ENCODE measurements around the gene FKBP6. TPM values are rescaled to one million over a fixed set of nuclear protein-coding genes. Genes with fewer than 3 reads are reported as not detected.
A peak's percentile ranks its signal among the peaks of the same experiment; 100 is the strongest.

Gene FKBP6
- total and polyA plus RNA-seq, 2 of the 13 experiments (the other 11 are each of a cell fraction or from before 2014, with no cell fraction given), result 0.07 to 0.20 TPM

DNA sequence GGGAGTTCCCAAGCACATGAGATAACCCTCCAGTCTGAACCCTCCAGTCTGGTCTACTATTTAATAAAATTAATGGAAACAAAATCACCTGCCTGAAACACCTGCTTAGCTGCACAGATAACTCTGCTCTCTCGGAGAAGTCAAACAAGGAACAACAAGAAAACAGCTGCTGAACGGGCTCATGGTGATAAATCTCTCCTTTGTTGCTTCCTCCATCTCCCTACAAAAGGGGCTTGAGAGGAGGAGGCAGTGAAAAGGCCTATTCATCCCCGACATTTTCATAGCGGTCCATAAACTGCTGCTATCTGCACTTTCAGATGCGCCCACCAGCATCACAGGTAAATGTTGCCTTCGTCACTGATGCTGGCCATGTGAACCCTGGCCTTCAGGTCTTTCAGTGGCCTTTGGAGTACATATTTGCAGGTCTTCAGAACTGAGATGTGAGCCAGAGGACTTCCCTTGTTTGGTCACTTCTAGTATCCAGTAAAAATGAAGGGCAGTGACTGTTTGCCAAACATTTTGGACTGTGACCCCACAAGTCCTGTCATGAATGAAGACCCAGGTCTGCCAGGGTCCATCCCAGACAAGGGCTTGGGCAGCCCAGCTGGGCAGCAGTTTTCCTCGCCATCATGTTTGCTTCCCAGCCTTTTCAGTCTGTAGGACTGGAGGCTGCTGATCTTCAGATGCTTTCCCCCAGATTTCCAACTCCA is 15.9 kb downstream of the FKBP6 start (continued):
- TF ChIP-seq, protein P1, sequence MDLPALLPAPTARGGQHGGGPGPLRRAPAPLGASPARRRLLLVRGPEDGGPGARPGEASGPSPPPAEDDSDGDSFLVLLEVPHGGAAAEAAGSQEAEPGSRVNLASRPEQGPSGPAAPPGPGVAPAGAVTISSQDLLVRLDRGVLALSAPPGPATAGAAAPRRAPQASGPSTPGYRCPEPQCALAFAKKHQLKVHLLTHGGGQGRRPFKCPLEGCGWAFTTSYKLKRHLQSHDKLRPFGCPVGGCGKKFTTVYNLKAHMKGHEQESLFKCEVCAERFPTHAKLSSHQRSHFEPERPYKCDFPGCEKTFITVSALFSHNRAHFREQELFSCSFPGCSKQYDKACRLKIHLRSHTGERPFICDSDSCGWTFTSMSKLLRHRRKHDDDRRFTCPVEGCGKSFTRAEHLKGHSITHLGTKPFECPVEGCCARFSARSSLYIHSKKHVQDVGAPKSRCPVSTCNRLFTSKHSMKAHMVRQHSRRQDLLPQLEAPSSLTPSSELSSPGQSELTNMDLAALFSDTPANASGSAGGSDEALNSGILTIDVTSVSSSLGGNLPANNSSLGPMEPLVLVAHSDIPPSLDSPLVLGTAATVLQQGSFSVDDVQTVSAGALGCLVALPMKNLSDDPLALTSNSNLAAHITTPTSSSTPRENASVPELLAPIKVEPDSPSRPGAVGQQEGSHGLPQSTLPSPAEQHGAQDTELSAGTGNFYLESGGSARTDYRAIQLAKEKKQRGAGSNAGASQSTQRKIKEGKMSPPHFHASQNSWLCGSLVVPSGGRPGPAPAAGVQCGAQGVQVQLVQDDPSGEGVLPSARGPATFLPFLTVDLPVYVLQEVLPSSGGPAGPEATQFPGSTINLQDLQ (CRISPR knock-in tag; IDR thresholded peaks at IDR 0.05), result no peak
- TF ChIP-seq PHF21A (CRISPR knock-in tag; IDR thresholded peaks at IDR 0.05) (peak; percentile 45; the same call in 1 of the 2 replicates), HIVEP1 (CRISPR knock-in tag; IDR thresholded peaks at IDR 0.05) (peak; percentile 35; the same call in 1 of the 2 replicates), ZFAT (CRISPR knock-in tag; conservative IDR thresholded peaks at IDR 0.05) (no peak), ZNF234 (CRISPR knock-in tag; conservative IDR thresholded peaks at IDR 0.05) (no peak), TAF15 (IDR thresholded peaks at IDR 0.05; ENCODE audit: low read depth, low read length, poor library complexity, severe bottlenecking) (no peak), SOX13 (IDR thresholded peaks at IDR 0.05) (no peak), SOX13 (CRISPR knock-in tag; conservative IDR thresholded peaks at IDR 0.05 in 1 of 2, IDR thresholded peaks at IDR 0.05 in 1 of 2) (peak in 1 of 2 experiments; percentile 50; a peak in 1 of 4 replicates), MXI1 (IDR thresholded peaks at IDR 0.05; ENCODE audit: borderline replicate concordance, low read depth, low read length) (no peak), POLR2G (IDR thresholded peaks at IDR 0.05; ENCODE audit: low read depth, low read length) (peak; percentile 64), SALL1 (CRISPR knock-in tag; IDR thresholded peaks at IDR 0.05) (peak; percentile 65), HNF4G (IDR thresholded peaks at IDR 0.05; ENCODE audit: borderline replicate concordance, low read depth, low read length) (peak; percentile 73), HNF4G (CRISPR knock-in tag; IDR thresholded peaks at IDR 0.05; ENCODE audit: borderline replicate concordance, low read depth) (no peak), ZNF230 (CRISPR knock-in tag; IDR thresholded peaks at IDR 0.05) (no peak)
- TF ChIP-seq, protein P2, sequence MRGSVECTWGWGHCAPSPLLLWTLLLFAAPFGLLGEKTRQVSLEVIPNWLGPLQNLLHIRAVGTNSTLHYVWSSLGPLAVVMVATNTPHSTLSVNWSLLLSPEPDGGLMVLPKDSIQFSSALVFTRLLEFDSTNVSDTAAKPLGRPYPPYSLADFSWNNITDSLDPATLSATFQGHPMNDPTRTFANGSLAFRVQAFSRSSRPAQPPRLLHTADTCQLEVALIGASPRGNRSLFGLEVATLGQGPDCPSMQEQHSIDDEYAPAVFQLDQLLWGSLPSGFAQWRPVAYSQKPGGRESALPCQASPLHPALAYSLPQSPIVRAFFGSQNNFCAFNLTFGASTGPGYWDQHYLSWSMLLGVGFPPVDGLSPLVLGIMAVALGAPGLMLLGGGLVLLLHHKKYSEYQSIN (CRISPR knock-in tag; IDR thresholded peaks at IDR 0.05; ENCODE audit: borderline replicate concordance), result no peak
- TF ChIP-seq, protein P3, sequence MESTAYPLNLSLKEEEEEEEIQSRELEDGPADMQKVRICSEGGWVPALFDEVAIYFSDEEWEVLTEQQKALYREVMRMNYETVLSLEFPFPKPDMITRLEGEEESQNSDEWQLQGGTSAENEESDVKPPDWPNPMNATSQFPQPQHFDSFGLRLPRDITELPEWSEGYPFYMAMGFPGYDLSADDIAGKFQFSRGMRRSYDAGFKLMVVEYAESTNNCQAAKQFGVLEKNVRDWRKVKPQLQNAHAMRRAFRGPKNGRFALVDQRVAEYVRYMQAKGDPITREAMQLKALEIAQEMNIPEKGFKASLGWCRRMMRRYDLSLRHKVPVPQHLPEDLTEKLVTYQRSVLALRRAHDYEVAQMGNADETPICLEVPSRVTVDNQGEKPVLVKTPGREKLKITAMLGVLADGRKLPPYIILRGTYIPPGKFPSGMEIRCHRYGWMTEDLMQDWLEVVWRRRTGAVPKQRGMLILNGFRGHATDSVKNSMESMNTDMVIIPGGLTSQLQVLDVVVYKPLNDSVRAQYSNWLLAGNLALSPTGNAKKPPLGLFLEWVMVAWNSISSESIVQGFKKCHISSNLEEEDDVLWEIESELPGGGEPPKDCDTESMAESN (CRISPR knock-in tag; conservative IDR thresholded peaks at IDR 0.05), result no peak
- TF ChIP-seq, protein P4, sequence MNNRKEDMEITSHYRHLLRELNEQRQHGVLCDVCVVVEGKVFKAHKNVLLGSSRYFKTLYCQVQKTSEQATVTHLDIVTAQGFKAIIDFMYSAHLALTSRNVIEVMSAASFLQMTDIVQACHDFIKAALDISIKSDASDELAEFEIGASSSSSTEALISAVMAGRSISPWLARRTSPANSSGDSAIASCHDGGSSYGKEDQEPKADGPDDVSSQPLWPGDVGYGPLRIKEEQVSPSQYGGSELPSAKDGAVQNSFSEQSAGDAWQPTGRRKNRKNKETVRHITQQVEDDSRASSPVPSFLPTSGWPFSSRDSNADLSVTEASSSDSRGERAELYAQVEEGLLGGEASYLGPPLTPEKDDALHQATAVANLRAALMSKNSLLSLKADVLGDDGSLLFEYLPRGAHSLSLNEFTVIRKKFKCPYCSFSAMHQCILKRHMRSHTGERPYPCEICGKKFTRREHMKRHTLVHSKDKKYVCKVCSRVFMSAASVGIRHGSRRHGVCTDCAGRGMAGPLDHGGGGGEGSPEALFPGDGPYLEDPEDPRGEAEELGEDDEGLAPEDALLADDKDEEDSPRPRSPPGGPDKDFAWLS (CRISPR knock-in tag; IDR thresholded peaks at IDR 0.05; ENCODE audit: borderline replicate concordance), result no peak
- TF ChIP-seq, protein P5, sequence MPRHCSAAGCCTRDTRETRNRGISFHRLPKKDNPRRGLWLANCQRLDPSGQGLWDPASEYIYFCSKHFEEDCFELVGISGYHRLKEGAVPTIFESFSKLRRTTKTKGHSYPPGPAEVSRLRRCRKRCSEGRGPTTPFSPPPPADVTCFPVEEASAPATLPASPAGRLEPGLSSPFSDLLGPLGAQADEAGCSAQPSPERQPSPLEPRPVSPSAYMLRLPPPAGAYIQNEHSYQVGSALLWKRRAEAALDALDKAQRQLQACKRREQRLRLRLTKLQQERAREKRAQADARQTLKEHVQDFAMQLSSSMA (CRISPR knock-in tag; IDR thresholded peaks at IDR 0.05), result no peak

Measured in HepG2 (cell line).